Stimulated activated CD4-positive, alpha-beta T cell treated with anti-CD3 and anti-CD28 coated beads, Interleukin-1b, Interleukin-23, amount 100 ng/mL, for 4 hours (primary cell): ENCODE measurements around the gene DYNC2I2.
A peak's percentile ranks its signal among the peaks of the same experiment; 100 is the strongest.
"Not testable (repeated sequence)": the region's sequence is repeated elsewhere in the genome, so short reads cannot be mapped to it uniquely, and the experiment has no call there.

Experiments
- DNase-seq, 2 donors: peaks; one replicate each; pipeline ENCODE4 v3.0.0-alpha.2; 2020; ENCODE audit warnings: low read depth in 2 of 2

Gene DYNC2I2

GRCh38 chr9:128656416-128657343, at the start of gene DYNC2I2:
Gene DYNC2I2 (minus strand): TSS chr9:128656847. CDS start chr9:128656726, 121 bp downstream.
- peak; percentile 95 for DNase-seq

GRCh38 chr9:128706045-128706444, 49.4 kb upstream of the DYNC2I2 start:
- no peak for DNase-seq

DNA sequence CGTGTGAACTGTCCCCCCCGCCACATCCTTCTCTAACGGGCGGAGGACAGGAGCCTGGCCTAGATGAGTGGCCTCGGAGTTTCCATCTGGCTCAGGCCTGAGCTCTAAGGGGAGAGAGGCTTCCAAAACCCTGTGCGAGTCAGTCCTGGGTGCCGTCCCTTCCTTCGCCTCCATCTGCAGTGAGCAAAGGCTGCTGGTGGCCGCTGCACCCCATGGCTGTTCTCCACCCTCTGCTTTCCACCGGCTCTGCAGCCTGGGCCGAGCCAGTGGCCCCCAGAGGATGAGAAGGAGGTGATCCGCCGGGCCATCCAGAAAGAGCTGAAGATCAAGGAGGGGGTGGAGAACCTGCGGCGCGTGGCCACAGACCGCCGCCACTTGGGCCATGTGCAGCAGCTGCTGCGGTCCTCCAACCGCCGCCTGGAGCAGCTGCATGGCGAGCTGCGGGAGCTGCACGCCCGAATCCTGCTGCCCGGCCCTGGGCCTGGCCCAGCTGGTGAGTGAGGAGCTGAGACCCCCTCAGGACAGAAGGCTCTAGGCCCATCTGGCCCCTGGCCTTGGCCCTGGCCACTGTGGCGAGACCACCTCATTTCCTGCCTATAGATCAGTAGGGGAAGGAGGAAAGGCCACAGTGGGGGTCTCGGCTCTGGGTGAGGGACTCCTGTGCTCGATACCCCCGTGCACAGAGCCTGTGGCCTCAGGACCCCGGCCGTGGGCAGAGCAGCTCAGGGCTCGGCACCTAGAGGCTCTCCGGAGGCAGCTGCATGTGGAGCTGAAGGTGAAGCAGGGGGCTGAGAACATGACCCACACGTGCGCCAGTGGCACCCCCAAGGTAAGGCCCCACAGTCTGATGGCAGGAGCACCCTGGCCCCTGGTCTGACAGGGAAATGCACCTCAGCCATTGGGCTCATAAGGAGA, 48.7 kb upstream of the DYNC2I2 start:
- no peak for DNase-seq

DNA sequence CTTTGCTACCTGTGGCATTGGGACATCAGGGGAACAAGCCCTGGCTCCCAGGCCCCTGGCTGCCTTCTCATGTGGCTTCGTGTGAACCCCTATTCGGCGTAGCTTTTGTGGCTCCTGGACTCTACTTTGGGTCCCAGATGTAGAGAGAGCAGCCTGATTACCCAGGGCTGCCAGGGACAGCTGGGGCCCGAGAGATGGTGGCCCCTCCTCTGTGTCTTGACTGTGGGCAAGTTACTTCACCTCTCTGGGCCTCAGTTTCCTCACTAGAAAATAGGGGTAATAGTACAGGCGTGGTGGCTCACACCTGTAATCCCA, 47.7 kb upstream of the DYNC2I2 start:
- DNase-seq, result no peak

- DNase-seq, result no peak
Measured at GRCh38 chr9:128703616-128704355, 47.1 kb upstream of the DYNC2I2 start.

DNA sequence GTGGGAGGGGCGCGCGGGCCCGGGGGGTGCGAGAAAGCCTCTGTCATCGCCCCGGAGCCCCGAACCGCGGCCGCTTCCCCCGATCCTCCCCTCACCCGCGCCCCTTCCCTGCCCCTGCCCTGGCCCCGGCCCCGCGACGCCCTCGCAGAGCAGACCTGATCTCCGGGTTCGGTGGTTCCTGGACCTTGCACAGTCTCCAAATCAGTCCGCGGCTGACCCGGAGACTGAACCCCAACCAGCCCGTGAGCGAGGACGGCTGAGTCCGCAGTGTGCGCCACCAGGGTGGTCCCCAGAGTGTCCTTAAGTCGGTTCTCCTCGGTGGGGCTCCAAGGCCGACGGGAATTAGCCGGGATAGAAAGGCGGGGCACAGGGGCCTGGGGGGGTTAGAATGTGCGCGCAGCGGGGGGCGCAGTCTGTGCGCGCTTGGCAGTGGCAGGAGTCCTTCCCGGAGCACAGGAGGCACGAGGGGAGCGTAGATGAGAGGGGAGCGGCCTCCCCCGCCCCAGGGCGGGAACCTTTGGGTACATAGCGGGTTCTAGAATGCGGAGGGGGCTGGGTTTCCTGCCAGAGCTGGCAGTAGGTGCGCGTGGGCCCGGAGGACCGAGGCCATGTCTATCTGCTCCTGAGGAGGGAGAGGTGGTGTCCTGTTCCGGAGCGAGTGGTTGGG, 46.4 kb upstream of the DYNC2I2 start:
- peak; percentile 12 to 39 for DNase-seq

GRCh38 chr9:128702445-128702948, 45.9 kb upstream of the DYNC2I2 start, which contains the start of gene PKN3:
Gene PKN3 (plus strand): TSS chr9:128702503. CDS start chr9:128702916, 413 bp downstream.
- peak; percentile 81 to 89 for DNase-seq

DNA sequence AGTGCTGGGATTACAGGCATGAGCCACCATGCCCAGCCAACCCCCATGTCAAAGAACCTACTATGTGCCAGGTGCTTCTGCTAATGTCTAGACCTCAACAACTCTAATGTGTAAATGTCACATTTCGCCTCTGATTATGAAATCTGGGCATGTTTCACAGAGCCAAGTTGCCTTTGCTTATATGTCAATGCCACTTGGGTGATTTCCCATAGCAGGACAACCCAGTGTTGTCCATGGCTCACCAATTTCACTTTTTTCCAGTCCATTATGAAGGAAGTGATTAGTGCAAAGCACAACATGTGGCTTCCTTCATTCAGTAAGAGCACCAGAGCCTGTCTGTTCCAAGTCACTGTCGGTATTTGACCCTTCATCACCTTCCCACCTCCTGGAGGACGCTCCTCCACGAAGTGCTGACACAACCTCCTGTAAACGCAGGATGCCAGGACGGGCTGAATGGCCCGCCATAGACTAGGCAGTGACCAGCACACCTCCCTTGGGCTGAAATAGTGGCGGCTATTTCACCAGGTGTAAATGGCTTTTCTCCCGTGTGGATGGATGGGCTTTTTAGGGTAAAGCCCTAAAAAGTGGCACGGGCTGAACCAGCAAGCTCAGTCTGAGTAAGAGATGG, 44.7 kb upstream of the DYNC2I2 start:
- DNase-seq, result no peak

- DNase-seq, result not testable (repeated sequence)
Measured at GRCh38 chr9:128699096-128699795, 42.6 kb upstream of the DYNC2I2 start.

- no peak for DNase-seq
Measured at GRCh38 chr9:128696923-128697707, 40.5 kb upstream of the DYNC2I2 start.

DNA sequence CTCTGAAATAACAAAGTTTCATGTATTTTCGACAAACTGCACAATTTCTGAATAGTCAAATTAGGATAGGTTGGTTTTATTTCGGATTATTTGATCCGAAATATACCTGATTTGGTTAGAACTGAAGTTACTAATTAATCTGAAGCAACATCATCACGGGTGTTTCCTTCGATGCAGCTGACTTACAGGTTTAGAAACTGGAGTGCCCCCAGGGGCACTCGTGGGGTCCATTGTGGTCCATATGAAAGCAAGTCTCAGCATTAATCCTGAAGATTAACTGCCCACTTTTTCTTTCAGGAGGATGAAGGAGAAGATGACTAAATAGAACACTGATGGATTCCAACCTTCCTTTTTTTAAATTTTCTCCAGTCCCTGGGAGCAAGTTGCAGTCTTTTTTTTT, 37.7 kb upstream of the DYNC2I2 start:
- no peak for DNase-seq

DNA sequence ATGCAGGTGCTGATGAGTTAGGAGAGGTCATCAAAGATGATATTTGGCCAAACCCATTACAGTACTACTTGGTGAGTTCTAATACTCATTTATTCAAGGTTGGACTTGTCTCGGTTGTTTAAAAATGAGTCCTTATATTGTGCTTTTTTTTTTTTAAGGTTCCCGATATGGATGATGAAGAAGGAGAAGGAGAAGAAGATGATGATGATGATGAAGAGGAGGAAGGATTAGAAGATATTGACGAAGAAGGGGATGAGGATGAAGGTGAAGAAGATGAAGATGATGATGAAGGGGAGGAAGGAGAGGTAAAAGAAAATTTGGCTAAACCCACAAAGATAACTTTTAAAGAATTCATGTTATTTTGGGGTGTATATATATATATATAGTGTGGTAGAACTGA, 37.1 kb upstream of the DYNC2I2 start:
- not testable (repeated sequence) for DNase-seq

DNA sequence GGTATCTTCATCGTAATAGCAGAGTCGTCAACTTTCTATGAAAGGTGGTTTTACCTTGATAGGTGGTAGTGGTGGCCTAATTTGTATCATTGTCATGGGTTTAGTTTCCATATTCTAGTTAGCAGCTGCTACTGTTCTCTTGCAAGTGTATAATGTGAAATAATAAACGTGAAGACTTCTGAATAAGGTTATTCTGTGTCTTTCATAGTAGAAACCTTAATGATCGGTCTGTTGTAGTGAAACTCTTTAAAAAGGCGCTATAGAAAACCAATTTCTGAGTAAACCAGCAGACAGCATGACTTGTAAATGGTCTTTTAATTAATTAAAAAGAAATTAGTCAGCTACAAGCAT, 34.0 kb upstream of the DYNC2I2 start:
- no peak for DNase-seq

GRCh38 chr9:128689820-128690683, 33.4 kb upstream of the DYNC2I2 start:
- DNase-seq, result peak; percentile 43 to 48

- peak in 1 of 2 donors; percentile 53 for DNase-seq
Measured at GRCh38 chr9:128689293-128689774, 32.7 kb upstream of the DYNC2I2 start.

GRCh38 chr9:128688501-128689292, 32.0 kb upstream of the DYNC2I2 start, which contains the start of gene SET:
Gene SET (plus strand): TSS chr9:128689222. CDS start chr9:128689583, 361 bp downstream.
- DNase-seq, result peak; percentile 87 to 97

DNA sequence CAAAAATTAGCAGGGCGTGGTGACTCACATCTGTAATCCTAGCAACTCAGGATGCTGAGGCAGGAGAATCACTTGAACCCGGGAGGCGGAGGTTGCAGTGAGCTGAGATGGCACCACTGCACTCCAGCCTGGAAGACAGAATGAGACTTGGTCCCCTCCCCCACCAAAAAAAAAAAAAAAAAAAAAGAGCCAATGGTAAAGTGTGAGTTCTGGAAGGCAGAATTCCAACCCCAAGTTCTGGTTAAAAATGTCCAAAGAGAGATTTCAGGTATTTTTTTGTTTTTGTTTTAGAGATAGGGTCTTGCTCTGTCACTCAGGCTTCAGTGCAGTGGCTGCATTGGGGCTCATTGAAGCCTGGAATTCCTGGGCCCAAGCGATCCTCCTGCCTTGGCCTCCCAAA, 30.8 kb upstream of the DYNC2I2 start:
- no peak for DNase-seq
